NCI-H2171 treated with DMSO at 0.1 percent for 48 hours (cell line): ENCODE results near the gene MFSD2B.
"Not testable (repeated sequence)": the region's sequence is repeated elsewhere in the genome, so short reads cannot be mapped to it uniquely, and the experiment has no call there.

ENCODE experiments used
- DNase-seq: peaks from one replicate; lab custom pipeline; 2025; lab: John Stamatoyannopoulos, UW

Gene MFSD2B

DNA sequence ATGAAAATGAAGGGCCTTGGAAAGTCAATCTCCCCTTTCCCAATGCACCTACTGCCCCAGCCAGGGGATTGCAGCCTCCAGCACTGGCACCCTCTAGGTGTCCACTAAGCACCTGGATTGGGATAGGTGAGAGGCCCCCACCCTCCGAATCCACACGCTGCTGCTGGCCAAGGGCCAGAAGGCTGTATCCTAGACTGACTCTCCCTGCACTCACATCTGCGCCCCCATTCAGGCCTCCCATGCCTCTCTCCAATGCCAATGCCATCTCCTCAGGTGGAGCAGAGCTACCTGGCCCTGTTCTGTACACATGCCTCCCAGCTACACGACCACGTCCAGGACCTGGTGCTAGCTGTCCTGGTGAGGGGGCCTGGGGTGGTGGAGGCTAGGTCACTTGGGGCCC, 9.8 kb downstream of the MFSD2B start:
- DNase-seq = no peak

- DNase-seq = no peak
Observed at GRCh38 chr2:24020244-24020643, 10.4 kb downstream of the MFSD2B start.

- no peak for DNase-seq
Observed at GRCh38 chr2:24021122-24021998, 11.5 kb downstream of the MFSD2B start.

DNA sequence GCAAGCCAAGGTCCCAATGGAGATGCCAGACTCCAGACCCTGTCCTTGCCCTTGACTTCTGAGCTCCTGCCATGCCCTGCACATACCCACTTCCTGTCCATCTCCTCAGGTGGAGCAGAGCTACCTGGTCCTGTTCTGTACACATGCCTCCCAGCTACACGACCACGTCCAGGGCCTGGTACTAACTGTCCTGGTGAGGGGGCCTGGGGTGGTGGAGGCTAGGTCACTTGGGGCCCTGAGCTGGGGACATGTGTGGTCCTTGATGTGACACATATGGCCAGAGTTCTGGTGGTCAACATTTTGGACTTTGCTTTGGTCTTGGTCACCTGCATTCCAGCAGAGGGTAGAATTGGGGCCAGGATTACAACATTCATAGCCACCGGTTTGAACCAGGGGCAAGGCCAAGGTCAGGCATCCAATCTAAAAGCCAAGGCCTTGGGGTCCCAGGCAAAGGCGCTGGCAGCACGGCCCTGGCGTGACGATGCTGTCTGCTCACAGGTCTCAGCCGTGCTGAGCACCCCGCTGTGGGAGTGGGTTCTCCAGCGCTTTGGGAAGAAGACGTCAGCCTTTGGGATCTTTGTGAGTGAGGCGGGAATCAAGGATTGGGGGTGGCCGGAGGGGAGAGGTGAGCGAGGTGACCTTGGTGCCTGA, 12.6 kb downstream of the MFSD2B start:
- DNase-seq = no peak

DNA sequence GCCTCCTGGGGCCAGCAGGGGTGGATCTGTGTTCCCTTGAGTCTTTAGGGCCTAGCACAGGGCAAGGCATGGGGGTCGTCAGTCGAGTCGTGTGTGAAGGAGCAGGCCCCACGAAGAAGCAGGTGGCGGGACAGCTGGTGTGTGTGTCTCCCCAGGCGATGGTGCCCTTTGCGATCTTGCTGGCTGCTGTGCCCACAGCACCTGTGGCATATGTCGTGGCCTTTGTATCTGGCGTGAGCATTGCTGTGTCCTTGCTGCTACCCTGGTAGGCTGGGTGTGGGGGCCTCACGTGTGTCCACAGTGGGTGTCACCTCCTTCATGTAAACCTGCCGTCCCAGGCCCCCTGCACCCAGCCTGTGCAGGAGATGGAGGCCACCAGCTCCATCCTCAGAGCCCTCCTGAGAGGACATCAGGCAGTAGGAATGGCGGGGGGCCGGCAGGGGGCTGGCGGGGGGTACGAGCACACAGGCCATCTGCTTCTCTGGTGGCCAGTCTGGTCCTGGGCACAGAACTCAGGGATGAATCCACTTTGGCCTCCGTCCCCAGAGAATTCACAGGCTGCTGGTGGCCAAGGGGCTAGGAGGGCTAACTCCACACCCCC, 13.2 kb downstream of the MFSD2B start:
- peak; percentile 30 for DNase-seq

GRCh38 chr2:24024018-24024417, 14.1 kb downstream of the MFSD2B start:
- no peak for DNase-seq

DNA sequence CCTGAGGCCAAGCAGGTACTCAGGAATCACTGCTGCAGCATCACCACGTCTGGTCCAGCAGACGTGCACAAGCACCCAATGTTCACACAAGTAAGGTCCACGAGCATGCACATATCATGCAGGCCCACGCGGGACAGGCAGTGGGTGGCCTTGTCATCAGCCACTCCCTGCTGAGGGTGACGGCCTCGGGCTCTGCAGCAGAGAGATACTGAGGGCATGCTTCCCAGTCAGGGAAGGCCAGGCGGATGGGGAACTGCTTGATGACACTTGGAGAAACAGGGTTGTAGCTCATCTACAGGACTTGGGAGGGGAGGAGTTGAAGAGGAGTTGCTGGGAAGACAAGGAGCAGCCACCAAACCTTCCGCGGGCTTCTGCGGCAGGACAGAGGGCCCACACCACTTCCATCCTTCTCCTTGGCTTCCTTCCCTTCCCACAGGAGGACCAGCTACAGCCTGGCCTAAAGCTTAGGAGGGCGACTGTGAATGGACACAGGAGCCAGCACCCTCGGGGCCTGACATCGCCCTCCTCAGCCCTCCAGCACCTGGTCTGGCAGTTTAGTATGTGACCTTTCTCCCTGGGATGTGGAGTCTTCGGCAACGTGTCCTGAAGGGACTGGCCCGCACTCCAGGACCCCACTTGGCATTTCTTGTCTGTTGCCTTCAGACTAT, 15.2 kb downstream of the MFSD2B start:
- no peak for DNase-seq

DNA sequence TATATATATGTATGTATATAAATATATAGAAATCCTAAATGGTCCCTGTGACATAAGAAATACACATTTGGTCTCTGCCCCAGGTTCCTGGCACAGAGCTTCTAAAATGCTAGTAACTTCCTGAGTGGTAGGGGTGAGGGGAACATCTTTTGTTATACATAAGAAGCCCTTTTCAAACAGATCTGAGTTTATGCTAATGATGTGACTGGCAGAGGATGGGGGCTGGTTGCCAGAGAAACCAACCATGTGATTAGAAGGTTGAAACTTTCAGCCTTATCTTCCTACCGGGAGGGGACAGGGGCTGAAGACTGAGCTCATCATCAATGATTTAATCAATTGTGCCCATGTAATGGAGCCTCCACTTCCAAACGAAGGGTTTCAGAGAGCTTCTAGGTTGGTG, 16.3 kb downstream of the MFSD2B start:
- no peak for DNase-seq

DNA sequence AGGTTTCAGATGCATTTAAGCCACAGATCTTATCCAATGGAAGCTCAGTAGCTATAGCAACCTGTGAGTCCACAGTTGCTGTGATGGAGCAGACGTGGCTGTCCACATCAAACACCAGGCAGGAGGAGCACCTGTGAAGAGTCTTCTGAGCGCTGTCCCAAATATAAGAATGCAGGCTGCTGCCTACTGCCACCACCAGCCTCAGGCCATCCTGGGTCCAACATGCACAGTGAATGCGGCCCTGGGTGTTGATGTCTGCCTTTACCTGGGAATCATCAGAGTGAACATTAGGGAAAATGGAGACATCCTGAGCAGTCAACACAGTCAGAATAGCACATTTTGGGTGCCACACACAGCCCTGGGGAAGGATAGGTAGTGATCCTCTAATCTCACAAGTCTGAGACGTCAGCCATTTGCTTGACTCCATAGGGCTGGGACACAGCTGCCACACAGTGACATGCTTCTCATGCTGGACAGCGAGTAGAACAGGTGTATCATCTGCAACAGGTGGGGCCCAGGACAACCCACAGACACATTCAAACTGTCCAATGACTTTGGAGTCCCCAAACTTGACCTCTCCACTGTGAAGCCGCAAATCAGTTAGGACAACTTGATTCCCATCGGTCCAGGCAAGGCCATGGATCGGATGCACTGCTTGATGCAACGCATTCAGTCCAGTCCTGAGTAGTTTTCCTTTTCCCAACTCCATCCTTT, 29.1 kb downstream of the MFSD2B start:
- DNase-seq = no peak

- DNase-seq = no peak
Observed at GRCh38 chr2:24040511-24040910, 30.6 kb downstream of the MFSD2B start.

DNA sequence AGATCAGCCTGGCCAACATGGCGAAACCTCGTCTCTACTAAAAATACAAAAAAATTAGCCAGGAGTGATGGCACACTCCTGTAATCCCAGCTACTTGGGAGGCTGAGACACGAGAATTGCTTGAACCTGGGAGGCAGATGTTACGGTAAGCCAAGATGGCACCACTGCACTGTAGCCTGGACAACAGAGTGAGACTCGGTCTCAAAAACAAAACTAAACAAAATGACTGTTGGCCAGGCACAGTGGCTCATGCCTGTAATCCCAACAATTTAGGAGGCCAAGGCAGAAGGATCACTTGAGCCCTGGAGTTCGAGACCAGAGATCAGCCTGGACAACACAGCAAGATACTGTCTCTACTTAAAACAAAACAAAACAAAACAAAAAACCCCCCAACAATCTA, 33.2 kb downstream of the MFSD2B start:
- not testable (repeated sequence) for DNase-seq

GRCh38 chr2:24045511-24046508, 35.9 kb downstream of the MFSD2B start:
- no peak for DNase-seq

DNA sequence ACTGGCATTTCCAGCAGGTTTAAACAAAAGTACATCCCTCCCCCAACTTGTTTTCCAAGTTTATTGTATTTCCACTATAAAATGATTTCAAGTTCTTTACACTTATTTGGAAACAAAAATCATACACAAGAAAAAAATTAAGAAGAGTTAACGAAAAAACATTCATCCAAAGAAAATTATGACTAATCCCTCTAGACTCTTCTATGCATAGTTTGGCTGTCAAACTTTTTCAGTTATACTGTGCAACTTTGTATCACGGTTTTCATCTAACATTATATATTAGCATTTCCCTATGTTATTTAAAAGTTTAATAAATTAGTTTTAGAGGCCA, 36.7 kb downstream of the MFSD2B start:
- no peak for DNase-seq

GRCh38 chr2:24046930-24047702, 37.2 kb downstream of the MFSD2B start, which contains the start of gene WDCP:
WDCP (minus strand) TSS chr2:24047391; CDS start chr2:24039494, 7,897 bp downstream.
- peak; percentile 100 for DNase-seq

- DNase-seq = peak; percentile 52
Observed at GRCh38 chr2:24047703-24048033, 37.8 kb downstream of the MFSD2B start.

DNA sequence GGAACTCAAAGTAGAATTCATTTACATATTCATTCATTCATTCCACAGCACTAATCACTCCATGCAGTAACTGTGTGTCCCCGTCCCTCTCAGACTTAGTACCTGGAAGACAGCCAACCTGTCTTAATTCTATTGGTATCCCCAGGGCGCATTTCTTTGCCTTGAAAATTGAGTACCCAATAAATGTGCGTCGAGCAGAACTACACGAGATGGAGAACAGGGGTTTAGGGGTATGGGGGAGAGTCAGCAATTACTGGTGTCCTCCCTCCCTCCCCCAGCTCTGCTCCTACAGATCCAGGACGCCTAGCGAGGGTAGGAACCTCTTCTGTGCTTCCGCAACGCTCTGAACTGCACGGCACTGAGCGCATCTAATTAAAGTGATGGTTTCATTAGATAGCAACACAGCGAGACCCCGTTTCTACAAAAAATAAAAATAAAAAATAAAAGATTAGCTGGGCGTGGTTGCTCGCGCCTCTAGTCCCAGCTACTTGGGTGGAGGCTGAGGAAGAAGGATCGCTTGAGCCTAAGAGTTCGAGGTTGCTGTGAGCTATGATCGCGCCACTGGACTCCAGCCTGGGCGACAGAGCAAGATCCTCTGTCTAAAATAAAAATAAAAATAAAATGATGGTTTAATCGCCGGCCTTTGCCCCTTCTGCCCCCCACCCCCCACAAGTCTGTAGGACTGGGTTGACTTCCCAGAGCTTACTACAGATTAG, 39.0 kb downstream of the MFSD2B start:
- peak; percentile 64 for DNase-seq

- peak; percentile 65 for DNase-seq
Observed at GRCh38 chr2:24049485-24050021, 39.7 kb downstream of the MFSD2B start, which contains the start of gene FKBP1B. FKBP1B (plus strand) TSS chr2:24049741; CDS start chr2:24049850, 109 bp downstream.

GRCh38 chr2:24050041-24050979, 40.4 kb downstream of the MFSD2B start:
- no peak for DNase-seq
